IMR-90 (cell line): ENCODE measurements around the gene CTF1. TPM values are rescaled to one million over a fixed set of nuclear protein-coding genes. Genes with fewer than 3 reads are reported as not detected.

Experiments used
- ATAC-seq: fragments of 200-7000 bp; cut with Tn5 transposase; 2 replicates; pipeline ENCODE4 v1.9.1; 2020; ENCODE audit warnings: low read depth, mild to moderate bottlenecking, moderate library complexity
- BruUV-seq: library from RNA; stranded (reverse); fragments of 400-500 nt; replicated peaks from 2 replicates; lab custom pipeline; 2021; lab: Mats Ljungman, UMichigan
- CTCF ChIA-PET: fragments of 300-600 bp; formaldehyde crosslinking; extraction: SDS; loops from one replicate; lab custom pipeline; 2021; ENCODE audit warnings: antibody characterized with exemption; lab: Yijun Ruan, JAX
- POLR2A ChIA-PET: fragments of 300-600 bp; sonication (Branson Sonifier 250); formaldehyde crosslinking; loops from one replicate; lab custom pipeline; 2022; ENCODE audit warnings: antibody characterized with exemption; ENCODE audit not compliant: unreplicated experiment; lab: Charles Lee
- DNase-seq: peaks from one replicate; pipeline ENCODE4 v3.0.0; 2013
- H2AFZ ChIP-seq: replicated peaks from 2 replicates; pipeline ENCODE3; 2013; ENCODE audit warnings: low read length, mild to moderate bottlenecking; ENCODE audit not compliant: poor library complexity
- H2AK5ac ChIP-seq: 2 replicates; pipeline ENCODE4 v1.6.1; 2013; ENCODE audit warnings: low read depth, low read length, inconsistent platforms
- H2AK9ac ChIP-seq: replicated peaks from 2 replicates; pipeline ENCODE3; 2013; ENCODE audit warnings: mild to moderate bottlenecking, low read depth, low read length, moderate library complexity; ENCODE audit not compliant: poor library complexity
- H2BK120ac ChIP-seq: 2 replicates; pipeline ENCODE4 v1.6.1; 2013; ENCODE audit warnings: low read depth, low read length, inconsistent platforms
- H2BK15ac ChIP-seq: 3 replicates; pipeline ENCODE4 v1.6.1; 2013; ENCODE audit warnings: low read depth, low read length, inconsistent platforms
- H2BK20ac ChIP-seq: 2 replicates; pipeline ENCODE4 v1.6.1; 2013; ENCODE audit warnings: low read depth, mild to moderate bottlenecking, inconsistent platforms, low read length, moderate library complexity
- H2BK5ac ChIP-seq: 2 replicates; pipeline ENCODE4 v1.6.1; 2013; ENCODE audit warnings: mild to moderate bottlenecking, low read depth, low read length, inconsistent platforms; ENCODE audit not compliant: poor library complexity, severe bottlenecking
- H3K14ac ChIP-seq: replicated peaks from 2 replicates; pipeline ENCODE4 v1.6.1; 2013; ENCODE audit warnings: low read depth, low read length, inconsistent platforms
- H3K18ac ChIP-seq: 2 replicates; pipeline ENCODE4 v1.6.1; 2013; ENCODE audit warnings: low read depth, low read length, control low read depth
- H3K23ac ChIP-seq: 2 replicates; pipeline ENCODE4 v1.6.1; 2013; ENCODE audit warnings: low read depth, low read length, inconsistent platforms
- H3K27ac ChIP-seq: 2 replicates; pipeline ENCODE4 v1.5.1; 2013; ENCODE audit warnings: mild to moderate bottlenecking, control low read depth, low read length; ENCODE audit not compliant: insufficient read depth
- H3K27me3 ChIP-seq: 2 replicates; pipeline ENCODE4 v1.6.1; 2013; ENCODE audit warnings: low read length; ENCODE audit not compliant: control insufficient read depth, insufficient read depth
- H3K36me3 ChIP-seq: 2 replicates; pipeline ENCODE4 v1.6.1; 2013; ENCODE audit warnings: low read length, mixed read lengths; ENCODE audit not compliant: control insufficient read depth, insufficient read depth
- H3K4ac ChIP-seq: 2 replicates; pipeline ENCODE4 v1.6.1; 2013; ENCODE audit warnings: low read depth, low read length, inconsistent platforms
- H3K4me1 ChIP-seq: 2 replicates; pipeline ENCODE4 v1.6.1; 2013; ENCODE audit warnings: low read length, mixed read lengths; ENCODE audit not compliant: control insufficient read depth, insufficient read depth
- H3K4me2 ChIP-seq: 2 replicates; pipeline ENCODE4 v1.6.1; 2013; ENCODE audit warnings: low read depth, mild to moderate bottlenecking, control low read depth, low read length, moderate library complexity
- H3K4me3 ChIP-seq: 2 replicates; pipeline ENCODE4 v1.5.1; 2013; ENCODE audit warnings: low read depth, mild to moderate bottlenecking, control low read depth, low read length, moderate library complexity; ENCODE audit not compliant: insufficient read depth
- H3K56ac ChIP-seq: 2 replicates; pipeline ENCODE4 v1.6.1; 2013; ENCODE audit warnings: low read length, inconsistent platforms; ENCODE audit not compliant: insufficient read depth; ENCODE audit errors: extremely low read depth
- H3K79me1 ChIP-seq, 2 experiments: 2 replicates each; pipeline ENCODE4 v1.6.1; 2013; ENCODE audit warnings: low read length in 2 of 2, inconsistent platforms in 1 of 2, low read depth in 1 of 2
- H3K9ac ChIP-seq: 2 replicates; pipeline ENCODE4 v1.6.1; 2013; ENCODE audit warnings: low read depth, low read length, control low read depth
- H3K9me1 ChIP-seq: 2 replicates; pipeline ENCODE4 v1.6.1; 2013; ENCODE audit warnings: low read length, inconsistent platforms; ENCODE audit not compliant: insufficient read depth
- H3K9me3 ChIP-seq: 2 replicates; pipeline ENCODE4 v1.6.1; 2013; ENCODE audit warnings: low read length; ENCODE audit not compliant: control insufficient read depth, insufficient read depth
- H4K20me1 ChIP-seq: 2 replicates; pipeline ENCODE4 v1.6.1; 2013; ENCODE audit warnings: low read length, inconsistent platforms; ENCODE audit not compliant: insufficient read depth
- H4K5ac ChIP-seq: 2 replicates; pipeline ENCODE4 v1.6.1; 2013; ENCODE audit warnings: mild to moderate bottlenecking, low read depth, low read length, control low read depth
- H4K8ac ChIP-seq, 2 experiments: 2 replicates each; pipeline ENCODE4 v1.6.1; 2013; ENCODE audit warnings: low read depth in 2 of 2, low read length in 2 of 2, control low read depth in 1 of 2, inconsistent platforms in 1 of 2
- H4K91ac ChIP-seq: 2 replicates; pipeline ENCODE4 v1.6.1; 2013; ENCODE audit warnings: low read depth, low read length, inconsistent platforms; ENCODE audit not compliant: insufficient read depth
- CEBPB ChIP-seq: IDR thresholded peaks from 2 replicates; pipeline ENCODE4 v1.6.1; 2012; ENCODE audit warnings: low read depth, low read length, improper control_type of control experiment
- CHD1 ChIP-seq: IDR thresholded peaks from 2 replicates; pipeline ENCODE4 v1.6.1; 2012; ENCODE audit warnings: low read depth, low read length, improper control_type of control experiment
- FOS ChIP-seq: fragments of 150-350 bp; IDR thresholded peaks from 2 replicates; pipeline ENCODE4 v1.6.1; 2016; ENCODE audit warnings: low read depth, low read length
- MAFK ChIP-seq: IDR thresholded peaks from 2 replicates; pipeline ENCODE4 v1.6.1; 2012; ENCODE audit warnings: low read depth, low read length, improper control_type of control experiment
- MAZ ChIP-seq: IDR thresholded peaks from 2 replicates; pipeline ENCODE4 v1.6.1; 2012; ENCODE audit warnings: low read depth, mild to moderate bottlenecking, low read length, improper control_type of control experiment, moderate library complexity, borderline replicate concordance
- MXI1 ChIP-seq: IDR thresholded peaks from 2 replicates; pipeline ENCODE4 v1.6.1; 2012; ENCODE audit warnings: low read depth, mild to moderate bottlenecking, low read length, moderate library complexity, borderline replicate concordance
- NFE2L2 ChIP-seq: fragments of 150-350 bp; IDR thresholded peaks from 2 replicates; pipeline ENCODE4 v1.6.1; 2016; ENCODE audit warnings: low read depth, mild to moderate bottlenecking, low read length
- RAD21 ChIP-seq: IDR thresholded peaks from 2 replicates; pipeline ENCODE4 v1.6.1; 2012; ENCODE audit warnings: low read length, improper control_type of control experiment
- RCOR1 ChIP-seq: IDR thresholded peaks from 2 replicates; pipeline ENCODE4 v1.6.1; 2012; ENCODE audit warnings: mild to moderate bottlenecking, low read length, improper control_type of control experiment; ENCODE audit not compliant: insufficient replicate concordance
- RFX5 ChIP-seq: IDR thresholded peaks from 2 replicates; pipeline ENCODE4 v1.8.0; 2012; ENCODE audit warnings: low read depth, mild to moderate bottlenecking, low read length, moderate library complexity
- SMC3 ChIP-seq: fragments of 150-350 bp; IDR thresholded peaks from 2 replicates; pipeline ENCODE4 v1.6.1; 2016; ENCODE audit warnings: low read depth, mild to moderate bottlenecking, antibody characterized with exemption, low read length, moderate library complexity
- WGBS, 2 experiments: methylation state at CpG; one replicate each; pipeline versions ENCODE4 v1.1.5 to v1.1.7; 2013; ENCODE audit warnings: missing lambda C conversion rate in 2 of 2; ENCODE audit not compliant: insufficient read length in 1 of 2; ENCODE audit errors: extremely low coverage in 2 of 2; 5-methylcytosine and 5-hydroxymethylcytosine counted together
- dilution Hi-C: fragments of 300-500 bp; cut with HindIII; formaldehyde crosslinking; loops from one replicate; pipeline ENCODE4 v1.14.3; 2018; ENCODE audit warnings: low sequenced_read_pairs; ENCODE audit not compliant: unreplicated experiment
- in situ Hi-C: fragments of 300-500 bp; cut with MboI; formaldehyde crosslinking; loops from 3 replicates; pipeline ENCODE4 v1.14.3; 2019; ENCODE audit warnings: low sequenced_read_pairs, inconsistent platforms, mixed read lengths
- intact Hi-C: fragments of 100-400 bp; cut with micrococcal nuclease; formaldehyde crosslinking; loops from 2 replicates; pipeline ENCODE4 v1.10.0; 2022
- polyA plus RNA-seq, 3 experiments: library from polyadenylated mRNA; depleted of rRNA; stranded (reverse); fragments of >200 nt; gene quantifications; 2 replicates each; pipeline ENCODE4 v1.2.3, GENCODE V29; 2012; ENCODE audit warnings: low replicate concordance in 1 of 3
- total RNA-seq: library from RNA; depleted of rRNA; stranded (reverse); fragments of >200 nt; gene quantifications from 2 replicates; pipeline ENCODE4 v1.2.3, GENCODE V29; 2012
- TF ChIP-seq, protein P1 (sequence below): conservative IDR thresholded peaks from 2 replicates; pipeline ENCODE4 v1.5.1; 2012; ENCODE audit warnings: mild to moderate bottlenecking, low read depth, low read length, improper control_type of control experiment
- TF ChIP-seq, protein P2 (sequence below): fragments of 150-350 bp; IDR thresholded peaks from 2 replicates; pipeline ENCODE4 v1.6.1; 2016; ENCODE audit warnings: low read depth, mild to moderate bottlenecking, low read length, moderate library complexity, borderline replicate concordance
- TF ChIP-seq, protein P3 (sequence below): fragments of 150-350 bp; IDR thresholded peaks from 2 replicates; pipeline ENCODE4 v1.6.1; 2017; ENCODE audit warnings: mild to moderate bottlenecking, antibody characterized with exemption, low read length, low read depth

The CTF1 gene
- total and polyA plus RNA-seq, 2 of the 4 experiments (the other 2 are of a cell fraction) = 0.18 to 12.9 TPM

DNA sequence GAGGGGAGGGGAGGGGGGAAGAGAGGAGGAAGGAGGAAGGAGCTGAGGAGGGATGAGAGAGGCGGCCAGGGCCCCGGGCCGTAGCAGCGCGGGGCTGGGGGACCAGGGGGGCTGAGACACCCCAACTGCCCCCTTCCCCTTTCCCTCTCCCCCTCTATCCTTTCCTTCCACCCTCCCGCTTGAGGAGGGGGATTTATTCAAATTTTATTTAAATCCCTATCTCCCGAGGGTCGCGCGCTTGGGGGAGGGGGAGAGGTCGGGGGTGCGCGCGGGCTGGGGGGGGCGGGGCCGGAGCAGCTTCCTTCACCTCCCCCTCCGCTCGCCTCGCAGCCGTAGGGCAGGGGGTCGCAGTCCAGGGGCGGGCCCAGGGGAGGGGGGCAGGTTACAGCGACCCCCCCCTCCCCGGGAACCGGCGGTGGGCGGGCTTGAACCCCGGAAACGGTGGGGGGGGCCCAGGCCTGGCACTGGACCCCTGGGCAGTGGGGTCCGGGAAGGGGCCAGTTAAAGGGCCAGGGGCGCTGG is 27.2 kb downstream of the CTF1 start, which contains the start of gene FBXL19:
FBXL19 (plus strand) TSS at position 19 of the 522 bp plus-strand sequence. CDS start 2,183 bp downstream, outside the sequence.
- Histone ChIP-seq H3K56ac (peak within 1 kb of the TSS; percentile 92), H3K9me1 (no peaks in the 10 kb centered on the region), H2AK9ac (peak within 1 kb of the TSS; percentile 98), H3K4me1 (peaks cover 2% of the 10 kb centered on the region; the same call in 1 of the 2 replicates), H2BK20ac (peak within 1 kb of the TSS; percentile 65), H4K91ac (peak within 1 kb of the TSS; percentile 98), H3K27me3 (no peaks in the 10 kb centered on the region), H4K5ac (peak within 1 kb of the TSS; percentile 96), H3K36me3 (peaks cover 12% of the 10 kb centered on the region; the same call in 1 of the 2 replicates), H3K27ac (peak within 1 kb of the TSS; percentile 94), H3K18ac (peak within 1 kb of the TSS; percentile 88), H2BK5ac (peak within 1 kb of the TSS; percentile 97), H4K20me1 (peaks cover 4% of the 10 kb centered on the region; the same call in 1 of the 2 replicates), H3K79me1 (peaks cover 4 to 45% of the 10 kb centered on the region in 2 experiments; a peak in 2 of 4 replicates), H2AFZ (peak within 1 kb of the TSS; percentile 99), H3K14ac (peak within 1 kb of the TSS; percentile 94), H3K9me3 (no peaks in the 10 kb centered on the region), H2BK120ac (peak within 1 kb of the TSS; percentile 92), H2AK5ac (peak within 1 kb of the TSS; percentile 100), H2BK15ac (peak within 1 kb of the TSS; percentile 94; the same call in 2 of the 3 replicates), H3K4ac (peak within 1 kb of the TSS; percentile 98), H3K9ac (peak within 1 kb of the TSS; percentile 77), H3K4me2 (peak within 1 kb of the TSS; percentile 83), H4K8ac (peak within 1 kb of the TSS; percentile 83 to 99), H3K4me3 (peak within 1 kb of the TSS; percentile 59), H3K23ac (peak within 1 kb of the TSS; percentile 87)
- ATAC-seq (no peak), DNase-seq (no peak)
- intact Hi-C loops = loop anchor here (5.0 kb wide), 2 partner anchors 161 to 226 kb away; partner anchors contain the start of genes CFAP119, RNF40 and SRCAP
- CTCF ChIA-PET = interaction anchor here (1.1 kb wide), 1 partner anchor 18 kb away, joined by 4 read pairs; no protein-coding TSS in a partner anchor
- POLR2A ChIA-PET = interaction anchor here (0.6 to 1.0 kb wide), 4 partner anchors 22 to 239 kb away, joined by 3 to 5 read pairs (median 4); no protein-coding TSS in a partner anchor
- no TSS peak for BruUV-seq
- WGBS, 2 experiments = no CpG with 5 or more reads among the region's 31 CpGs
- in situ Hi-C loops = no loop called here
- dilution Hi-C loops = no loop called here
- TF ChIP-seq, protein P1, sequence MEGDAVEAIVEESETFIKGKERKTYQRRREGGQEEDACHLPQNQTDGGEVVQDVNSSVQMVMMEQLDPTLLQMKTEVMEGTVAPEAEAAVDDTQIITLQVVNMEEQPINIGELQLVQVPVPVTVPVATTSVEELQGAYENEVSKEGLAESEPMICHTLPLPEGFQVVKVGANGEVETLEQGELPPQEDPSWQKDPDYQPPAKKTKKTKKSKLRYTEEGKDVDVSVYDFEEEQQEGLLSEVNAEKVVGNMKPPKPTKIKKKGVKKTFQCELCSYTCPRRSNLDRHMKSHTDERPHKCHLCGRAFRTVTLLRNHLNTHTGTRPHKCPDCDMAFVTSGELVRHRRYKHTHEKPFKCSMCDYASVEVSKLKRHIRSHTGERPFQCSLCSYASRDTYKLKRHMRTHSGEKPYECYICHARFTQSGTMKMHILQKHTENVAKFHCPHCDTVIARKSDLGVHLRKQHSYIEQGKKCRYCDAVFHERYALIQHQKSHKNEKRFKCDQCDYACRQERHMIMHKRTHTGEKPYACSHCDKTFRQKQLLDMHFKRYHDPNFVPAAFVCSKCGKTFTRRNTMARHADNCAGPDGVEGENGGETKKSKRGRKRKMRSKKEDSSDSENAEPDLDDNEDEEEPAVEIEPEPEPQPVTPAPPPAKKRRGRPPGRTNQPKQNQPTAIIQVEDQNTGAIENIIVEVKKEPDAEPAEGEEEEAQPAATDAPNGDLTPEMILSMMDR = no peak
- TF ChIP-seq SMC3 (no peak), MXI1 (no peak), CEBPB (no peak), RCOR1 (no peak), MAZ (no peak), MAFK (no peak), RFX5 (no peak), CHD1 (no peak), NFE2L2 (no peak), RAD21 (no peak), FOS (no peak)
- TF ChIP-seq, protein P2, sequence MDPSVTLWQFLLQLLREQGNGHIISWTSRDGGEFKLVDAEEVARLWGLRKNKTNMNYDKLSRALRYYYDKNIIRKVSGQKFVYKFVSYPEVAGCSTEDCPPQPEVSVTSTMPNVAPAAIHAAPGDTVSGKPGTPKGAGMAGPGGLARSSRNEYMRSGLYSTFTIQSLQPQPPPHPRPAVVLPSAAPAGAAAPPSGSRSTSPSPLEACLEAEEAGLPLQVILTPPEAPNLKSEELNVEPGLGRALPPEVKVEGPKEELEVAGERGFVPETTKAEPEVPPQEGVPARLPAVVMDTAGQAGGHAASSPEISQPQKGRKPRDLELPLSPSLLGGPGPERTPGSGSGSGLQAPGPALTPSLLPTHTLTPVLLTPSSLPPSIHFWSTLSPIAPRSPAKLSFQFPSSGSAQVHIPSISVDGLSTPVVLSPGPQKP = no peak
- TF ChIP-seq, protein P3, sequence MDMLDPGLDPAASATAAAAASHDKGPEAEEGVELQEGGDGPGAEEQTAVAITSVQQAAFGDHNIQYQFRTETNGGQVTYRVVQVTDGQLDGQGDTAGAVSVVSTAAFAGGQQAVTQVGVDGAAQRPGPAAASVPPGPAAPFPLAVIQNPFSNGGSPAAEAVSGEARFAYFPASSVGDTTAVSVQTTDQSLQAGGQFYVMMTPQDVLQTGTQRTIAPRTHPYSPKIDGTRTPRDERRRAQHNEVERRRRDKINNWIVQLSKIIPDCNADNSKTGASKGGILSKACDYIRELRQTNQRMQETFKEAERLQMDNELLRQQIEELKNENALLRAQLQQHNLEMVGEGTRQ = no peak
